ENCODE results near the gene FNDC1. TPM values are rescaled to one million over a fixed set of nuclear protein-coding genes. Genes with fewer than 3 reads are reported as not detected.

FNDC1 gene
- total and polyA plus RNA-seq, 2 of the 13 experiments (the other 11 are each of a cell fraction or from before 2014, with no cell fraction given), result not detected

DNA sequence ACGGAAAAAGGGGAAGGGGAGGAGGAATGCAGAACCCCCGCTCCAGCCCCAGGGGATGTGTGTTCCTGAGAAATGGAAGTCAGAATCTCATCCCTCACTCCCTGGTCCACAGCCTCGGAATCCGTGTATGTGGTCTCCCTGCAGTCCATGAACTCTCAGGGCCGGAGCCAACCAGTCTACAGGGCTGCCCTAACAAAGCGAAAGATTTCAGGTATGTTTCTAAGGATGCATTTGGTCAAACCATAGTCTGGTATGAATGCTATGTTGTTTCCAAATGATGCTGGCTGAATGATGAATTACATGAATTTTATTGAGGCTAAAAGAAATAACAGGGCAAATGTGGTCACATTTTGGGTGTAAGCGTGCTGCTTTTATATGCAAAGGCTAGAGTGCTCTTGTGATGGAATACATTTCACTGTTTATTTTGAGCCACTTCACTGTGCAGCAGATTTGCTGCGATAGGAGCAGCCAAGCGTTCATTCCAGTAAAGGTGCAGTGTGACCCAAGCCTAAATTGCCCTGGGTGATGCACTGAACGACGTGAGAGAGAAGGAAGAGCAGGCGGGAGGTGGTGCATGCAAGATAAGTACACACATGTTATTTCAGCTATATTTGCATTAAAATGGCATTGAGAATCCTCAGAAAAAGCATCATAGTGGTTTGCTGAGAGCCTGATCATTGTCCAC is 52.4 kb downstream of the FNDC1 start:
- Histone ChIP-seq H3K9ac (ENCODE audit: insufficient read depth, low read depth, low read length) (no peak overlapping the region), H3K4me3 (replicated peaks in 1 of 3; ENCODE audit: insufficient read depth in 1 of 3, low read depth in 2 of 3, low read length in 3 of 3) (no peak overlapping the region), H3K4me2 (ENCODE audit: low read depth, low read length) (no peak overlapping the region), H3K27me3 (ENCODE audit: control insufficient read depth in 1 of 2, insufficient read depth in 2 of 2, low read length in 2 of 2) (peaks cover 7 to 42% of the 10 kb centered on the region in 2 experiments), H2AFZ (ENCODE audit: low read length) (no peak overlapping the region), H4K20me1 (ENCODE audit: insufficient read depth, low read length) (no peaks in the 10 kb centered on the region), H3K4me1 (ENCODE audit: insufficient read depth, low read length) (no peaks in the 10 kb centered on the region), H3K36me3 (replicated peaks in 1 of 2; ENCODE audit: control insufficient read depth in 1 of 2, insufficient read depth in 2 of 2, low read length in 2 of 2) (no peaks in the 10 kb centered on the region), H3K9me3 (ENCODE audit: low read length) (no peaks in the 10 kb centered on the region), H3K79me2 (ENCODE audit: insufficient read depth, low read length) (no peaks in the 10 kb centered on the region), H3K27ac (ENCODE audit: extremely low read length, insufficient read depth, low read length) (no peak overlapping the region)
- in situ Hi-C loops (cut with HindIII; ENCODE audit: extremely low pct_ligation_motif_present, low pct_unique_long_range_greater_than_20kb), result loop anchor here (25.0 kb wide), 1 partner anchor 391 kb away; no protein-coding TSS in a partner anchor
- BruUV-seq (replicated peaks), result no TSS peak
- no peak for DNase-seq (ENCODE audit: low spot score)
- TF ChIP-seq HNRNPK (IDR thresholded peaks at IDR 0.05; ENCODE audit: low read depth, low read length, poor library complexity, severe bottlenecking), result no peak
- TF ChIP-seq, protein P1, sequence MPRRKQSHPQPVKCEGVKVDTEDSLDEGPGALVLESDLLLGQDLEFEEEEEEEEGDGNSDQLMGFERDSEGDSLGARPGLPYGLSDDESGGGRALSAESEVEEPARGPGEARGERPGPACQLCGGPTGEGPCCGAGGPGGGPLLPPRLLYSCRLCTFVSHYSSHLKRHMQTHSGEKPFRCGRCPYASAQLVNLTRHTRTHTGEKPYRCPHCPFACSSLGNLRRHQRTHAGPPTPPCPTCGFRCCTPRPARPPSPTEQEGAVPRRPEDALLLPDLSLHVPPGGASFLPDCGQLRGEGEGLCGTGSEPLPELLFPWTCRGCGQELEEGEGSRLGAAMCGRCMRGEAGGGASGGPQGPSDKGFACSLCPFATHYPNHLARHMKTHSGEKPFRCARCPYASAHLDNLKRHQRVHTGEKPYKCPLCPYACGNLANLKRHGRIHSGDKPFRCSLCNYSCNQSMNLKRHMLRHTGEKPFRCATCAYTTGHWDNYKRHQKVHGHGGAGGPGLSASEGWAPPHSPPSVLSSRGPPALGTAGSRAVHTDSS (CRISPR knock-in tag; conservative IDR thresholded peaks at IDR 0.05), result no peak
- CTCF ChIA-PET (ENCODE audit: low intra/inter-chr PET ratio, low total read pairs), result no interaction called here
- POLR2A ChIA-PET, result no interaction called here
- ATAC-seq, result no peak
- intact Hi-C loops (cut with micrococcal nuclease; ENCODE audit: unreplicated experiment), result no loop called here
- WGBS (ENCODE audit: low lambda C conversion rate), result 15% methylated on average over 12 of the region's 12 CpGs
- FAIRE-seq, result no peak

GRCh38 chr6:159224452-159224851 is 55.3 kb downstream of the FNDC1 start:
- no peaks in the 10 kb centered on the region for H3K36me3 ChIP-seq (replicated peaks in 1 of 2; ENCODE audit: control insufficient read depth in 1 of 2, insufficient read depth in 2 of 2, low read length in 2 of 2)
- no peaks in the 10 kb centered on the region for H3K9me3 ChIP-seq (ENCODE audit: low read length)
- no TSS peak for BruUV-seq (replicated peaks)
- CTCF ChIA-PET (ENCODE audit: low intra/inter-chr PET ratio, low total read pairs), result no interaction called here
- H3K4me2 ChIP-seq (ENCODE audit: low read depth, low read length), result no peak overlapping the region
- H3K4me3 ChIP-seq (replicated peaks in 1 of 3; ENCODE audit: insufficient read depth in 1 of 3, low read depth in 2 of 3, low read length in 3 of 3), result no peak overlapping the region
- FAIRE-seq (no peak), ATAC-seq (no peak), DNase-seq (ENCODE audit: low spot score) (no peak)
- POLR2A ChIA-PET, result no interaction called here
- H3K79me2 ChIP-seq (ENCODE audit: insufficient read depth, low read length), result no peaks in the 10 kb centered on the region
- no peak overlapping the region for H2AFZ ChIP-seq (ENCODE audit: low read length)
- no peak overlapping the region for H3K27ac ChIP-seq (ENCODE audit: extremely low read length, insufficient read depth, low read length)
- peaks cover 3 to 26% of the 10 kb centered on the region in 2 experiments; a peak in 4 of 5 replicates for H3K27me3 ChIP-seq (ENCODE audit: control insufficient read depth in 1 of 2, insufficient read depth in 2 of 2, low read length in 2 of 2)
- no peaks in the 10 kb centered on the region for H3K4me1 ChIP-seq (ENCODE audit: insufficient read depth, low read length)
- WGBS (ENCODE audit: low lambda C conversion rate), result under 1% methylated on average over 2 of the region's 2 CpGs
- no peaks in the 10 kb centered on the region for H4K20me1 ChIP-seq (ENCODE audit: insufficient read depth, low read length)
- intact Hi-C loops (cut with micrococcal nuclease; ENCODE audit: unreplicated experiment), result no loop called here
- H3K9ac ChIP-seq (ENCODE audit: insufficient read depth, low read depth, low read length), result no peak overlapping the region
- in situ Hi-C loops (cut with HindIII; ENCODE audit: extremely low pct_ligation_motif_present, low pct_unique_long_range_greater_than_20kb), result loop anchor here (25.0 kb wide), 1 partner anchor 388 kb away; no protein-coding TSS in a partner anchor
- TF ChIP-seq ZNF800 (CRISPR knock-in tag; IDR thresholded peaks at IDR 0.05) (no peak), ZFY (CRISPR knock-in tag; IDR thresholded peaks at IDR 0.05) (no peak), ZNF564 (CRISPR knock-in tag; IDR thresholded peaks at IDR 0.05) (no peak), SPEN (CRISPR knock-in tag; IDR thresholded peaks at IDR 0.05; ENCODE audit: low read depth) (no peak), POGZ (CRISPR knock-in tag; IDR thresholded peaks at IDR 0.05) (no peak), TMF1 (CRISPR knock-in tag; IDR thresholded peaks at IDR 0.05; ENCODE audit: low read depth) (no peak), FIP1L1 (IDR thresholded peaks at IDR 0.05; ENCODE audit: borderline replicate concordance, insufficient read depth, low read depth, low read length) (no peak), HMG20A (CRISPR knock-in tag; IDR thresholded peaks at IDR 0.05; ENCODE audit: borderline replicate concordance) (no peak), IKZF4 (CRISPR knock-in tag; IDR thresholded peaks at IDR 0.05; ENCODE audit: borderline replicate concordance, low read depth, not compliant biosample characterization) (no peak)
